NOMO-1 (cell line): ENCODE results near the gene PLEKHG7.

Experiments used
- DNase-seq, 2 experiments: peaks; one replicate each; lab custom pipeline; 2025; ENCODE audit not compliant: unreplicated experiment in 2 of 2; lab: John Stamatoyannopoulos, UW

Gene PLEKHG7

GRCh38 chr12:92703786-92704185, 997 bp downstream of the PLEKHG7 start:
- DNase-seq, result no peak

- no peak for DNase-seq
Observed at GRCh38 chr12:92706594-92706993, 3.8 kb downstream of the PLEKHG7 start.

GRCh38 chr12:92707926-92708325, 5.1 kb downstream of the PLEKHG7 start:
- DNase-seq, result no peak

- DNase-seq, result no peak
Observed at GRCh38 chr12:92715625-92716024, 12.8 kb downstream of the PLEKHG7 start.

DNA sequence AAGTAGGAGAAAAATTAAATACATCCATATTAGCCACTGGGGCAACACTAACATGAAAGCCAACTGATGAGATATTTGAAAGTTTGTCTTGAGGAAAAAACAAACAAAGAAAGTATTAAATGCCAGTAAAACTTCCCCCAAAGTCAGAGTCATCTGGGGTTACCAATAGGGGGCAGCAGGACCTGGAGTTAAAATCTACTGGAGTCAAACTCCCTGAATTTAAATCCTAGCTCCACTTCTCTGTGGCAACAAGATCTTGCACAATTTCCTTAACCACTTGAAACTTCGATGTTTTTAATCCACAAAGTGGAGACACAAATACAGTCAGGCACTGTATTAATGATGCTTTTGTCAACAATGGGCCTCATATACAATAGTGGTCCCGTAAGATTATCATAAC, 14.4 kb downstream of the PLEKHG7 start:
- peak; percentile 38 to 87 for DNase-seq

DNA sequence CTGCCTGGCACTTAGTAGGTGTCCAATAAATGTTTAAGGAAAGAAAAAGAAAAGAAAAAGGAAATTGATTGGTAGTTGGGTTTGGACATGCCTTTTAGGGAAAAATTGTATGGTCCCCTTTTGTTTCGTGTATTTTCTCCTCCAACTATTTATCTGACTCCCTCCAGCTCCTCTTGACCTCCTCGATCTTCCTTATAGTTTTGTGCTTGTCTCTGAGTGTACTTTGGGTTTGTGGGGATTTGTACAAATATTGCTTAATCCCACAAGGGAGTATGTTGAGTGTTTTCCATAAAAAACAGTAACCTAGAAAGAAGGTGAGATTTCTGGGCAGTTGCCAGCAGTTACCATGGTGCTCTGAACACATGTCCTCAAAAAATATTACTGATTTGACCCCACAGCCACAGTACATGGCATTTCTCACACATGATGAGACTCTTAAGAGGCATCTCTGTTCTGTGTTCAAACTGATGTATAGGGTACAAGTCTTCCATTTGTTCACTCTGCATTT, 15.7 kb downstream of the PLEKHG7 start:
- DNase-seq, result no peak

GRCh38 chr12:92719674-92720073, 16.9 kb downstream of the PLEKHG7 start:
- DNase-seq, result no peak

- DNase-seq, result no peak
Observed at GRCh38 chr12:92721130-92721529, 18.3 kb downstream of the PLEKHG7 start.

GRCh38 chr12:92721656-92722055, 18.9 kb downstream of the PLEKHG7 start:
- no peak for DNase-seq

- DNase-seq, result no peak
Observed at GRCh38 chr12:92722897-92723296, 20.1 kb downstream of the PLEKHG7 start.

- DNase-seq, result no peak
Observed at GRCh38 chr12:92726850-92727249, 24.1 kb downstream of the PLEKHG7 start.

GRCh38 chr12:92729773-92730305, 27.1 kb downstream of the PLEKHG7 start:
- DNase-seq, result peak; percentile 50 to 52

DNA sequence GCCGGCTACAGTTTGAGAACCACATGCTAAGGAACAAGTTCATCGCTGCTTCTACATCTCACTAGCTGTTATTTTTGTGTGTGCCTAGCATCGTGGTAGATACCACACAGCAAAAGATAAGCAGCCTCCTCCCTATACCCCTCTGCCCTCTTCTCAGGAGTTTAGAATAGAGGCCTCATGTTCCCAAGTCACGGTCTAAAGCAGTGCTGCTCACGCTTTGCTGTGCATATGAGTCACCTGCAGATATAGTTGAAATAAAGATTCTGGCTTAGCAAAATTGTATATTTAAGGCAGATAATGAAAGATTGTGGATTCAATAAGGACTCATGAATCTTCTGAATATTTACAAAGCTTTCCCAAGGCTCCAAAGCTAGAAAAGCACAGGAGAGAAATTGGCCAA, 28.0 kb downstream of the PLEKHG7 start:
- DNase-seq, result no peak

- DNase-seq, result no peak
Observed at GRCh38 chr12:92732216-92732615, 29.4 kb downstream of the PLEKHG7 start.

- DNase-seq, result no peak
Observed at GRCh38 chr12:92732716-92733115, 29.9 kb downstream of the PLEKHG7 start.

DNA sequence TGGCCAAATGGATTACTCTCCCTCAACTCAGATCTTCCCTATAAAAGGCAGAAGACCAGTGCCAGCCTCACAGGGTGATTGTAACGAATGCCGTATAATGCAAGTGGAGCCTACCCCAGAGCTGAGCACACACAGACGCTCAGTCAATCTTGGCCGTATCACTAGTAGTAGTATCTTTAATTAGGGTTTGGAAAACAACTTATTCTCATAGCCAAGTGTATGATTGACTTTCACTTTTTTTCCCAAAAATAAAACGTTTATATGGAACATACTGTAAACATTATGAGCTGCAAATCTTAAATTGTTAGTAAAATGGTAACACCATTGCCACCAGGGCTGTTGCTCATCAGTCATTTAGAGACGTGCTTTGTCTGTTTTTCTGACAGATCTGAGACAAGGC, 30.4 kb downstream of the PLEKHG7 start:
- no peak for DNase-seq

- no peak for DNase-seq
Observed at GRCh38 chr12:92733661-92734060, 30.9 kb downstream of the PLEKHG7 start.

GRCh38 chr12:92735131-92735721, 32.4 kb downstream of the PLEKHG7 start:
- peak; percentile 20 to 46 for DNase-seq

GRCh38 chr12:92736605-92737004, 33.8 kb downstream of the PLEKHG7 start:
- no peak for DNase-seq

- no peak for DNase-seq
Observed at GRCh38 chr12:92737855-92738850, 35.4 kb downstream of the PLEKHG7 start.

GRCh38 chr12:92739113-92739512, 36.3 kb downstream of the PLEKHG7 start:
- no peak for DNase-seq

- DNase-seq, result no peak
Observed at GRCh38 chr12:92740411-92740810, 37.6 kb downstream of the PLEKHG7 start.
